IPS-NIHi11 (cell line): ENCODE data around the gene GPBP1.
"Not testable (repeated sequence)": the region's sequence is repeated elsewhere in the genome, so short reads cannot be mapped to it uniquely, and the experiment has no call there.

Experiments
- DNase-seq: peaks from one replicate; pipeline ENCODE4 v3.0.0; 2012; ENCODE audit warnings: mixed read lengths, low spot score

Gene GPBP1

DNA sequence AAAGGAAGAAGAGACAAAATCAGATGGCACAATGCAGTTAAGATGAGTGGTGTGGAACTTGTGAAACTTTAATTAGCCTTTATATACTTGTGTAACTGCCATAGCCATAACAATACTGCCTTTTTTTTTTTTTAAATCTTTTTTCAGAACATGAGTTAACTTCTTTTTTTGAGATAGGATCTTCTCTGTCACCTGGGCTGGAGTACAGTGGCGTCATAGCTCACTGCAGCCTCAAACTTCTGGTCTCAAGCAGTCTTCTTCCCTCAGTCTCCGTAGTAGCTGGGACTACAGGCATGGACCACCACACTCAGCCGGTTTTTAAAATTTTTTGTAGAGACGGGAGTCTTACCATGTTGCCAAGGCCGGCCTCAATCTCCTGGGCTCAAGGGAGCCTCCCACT lies 37.2 kb downstream of the GPBP1 start:
- no peak for DNase-seq

DNA sequence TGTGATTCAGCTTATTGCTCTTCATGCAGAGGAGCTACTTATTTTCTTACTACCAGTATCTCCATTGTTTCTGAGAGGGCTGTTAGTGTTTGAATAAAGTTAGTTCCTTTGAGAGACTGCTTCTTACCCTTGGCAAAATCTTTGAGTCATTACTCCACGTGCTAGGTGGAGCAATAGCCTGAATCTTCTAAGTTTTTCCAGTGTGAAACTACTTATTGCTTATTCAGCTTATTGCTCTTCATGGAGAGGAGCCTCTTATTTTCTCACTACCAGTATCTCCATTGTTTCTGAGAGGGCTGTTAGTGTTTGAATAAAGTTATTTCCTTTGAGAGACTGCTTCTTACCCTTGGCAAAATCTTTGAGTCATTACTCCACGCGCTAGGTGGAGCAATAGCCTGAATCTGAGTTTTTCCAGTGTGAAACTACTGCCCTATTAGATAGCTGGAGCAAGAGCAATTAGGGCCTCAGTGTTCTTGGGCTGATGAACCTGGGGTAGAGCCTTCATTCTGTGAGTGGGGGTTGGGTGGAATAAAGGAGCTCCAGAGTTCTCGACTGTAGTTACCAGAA lies 41.9 kb downstream of the GPBP1 start:
- DNase-seq, result no peak

DNA sequence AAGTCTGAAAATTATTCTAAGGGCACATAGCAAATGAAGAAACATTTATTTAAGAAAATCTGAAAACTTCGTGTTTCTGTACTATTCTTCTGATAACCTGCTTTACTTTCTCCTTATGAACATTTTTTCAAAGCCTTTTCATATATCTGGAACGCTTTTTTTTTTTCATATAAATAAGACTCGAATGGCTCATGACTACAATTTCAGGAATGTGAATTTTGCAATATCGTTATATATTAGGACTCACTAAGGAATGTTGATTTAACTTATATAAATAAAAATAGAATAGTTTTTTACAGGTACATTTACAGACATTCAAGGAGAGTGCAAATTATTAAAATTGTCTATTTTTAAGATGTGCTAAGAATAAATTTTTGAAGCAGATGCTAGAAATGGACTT lies 42.9 kb downstream of the GPBP1 start:
- no peak for DNase-seq

GRCh38 chr5:57219386-57219785 lies 45.5 kb downstream of the GPBP1 start:
- no peak for DNase-seq

DNA sequence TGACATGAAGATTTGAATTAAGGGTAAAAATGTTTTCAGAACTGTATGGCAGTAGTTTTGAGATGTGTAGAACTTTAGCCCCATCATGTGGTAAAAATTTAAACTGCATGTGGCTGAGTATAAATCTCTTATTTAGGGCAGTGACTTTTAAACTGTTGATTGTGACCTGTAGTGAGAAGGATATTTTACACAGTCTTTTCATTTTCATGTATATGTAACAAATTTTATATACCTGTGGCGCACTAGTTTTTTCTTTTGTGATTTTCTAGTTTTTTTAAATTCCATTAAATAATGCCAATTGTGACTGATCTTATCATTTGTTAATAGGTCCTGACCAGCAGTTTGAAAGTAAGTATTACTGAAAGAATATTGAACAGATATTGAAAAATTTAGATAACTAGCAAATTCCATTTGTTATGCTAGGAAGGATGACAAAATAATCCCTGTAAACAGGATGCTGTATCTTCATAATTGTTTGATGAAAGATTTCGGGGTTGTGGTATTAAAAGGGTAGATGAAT lies 47.2 kb downstream of the GPBP1 start:
- DNase-seq, result peak; percentile 29

- no peak for DNase-seq
Observed at GRCh38 chr5:57225553-57225952, 51.7 kb downstream of the GPBP1 start.

GRCh38 chr5:57229313-57229712 lies 55.5 kb downstream of the GPBP1 start:
- no peak for DNase-seq

- DNase-seq, result no peak
Observed at GRCh38 chr5:57231607-57232006, 57.7 kb downstream of the GPBP1 start.

DNA sequence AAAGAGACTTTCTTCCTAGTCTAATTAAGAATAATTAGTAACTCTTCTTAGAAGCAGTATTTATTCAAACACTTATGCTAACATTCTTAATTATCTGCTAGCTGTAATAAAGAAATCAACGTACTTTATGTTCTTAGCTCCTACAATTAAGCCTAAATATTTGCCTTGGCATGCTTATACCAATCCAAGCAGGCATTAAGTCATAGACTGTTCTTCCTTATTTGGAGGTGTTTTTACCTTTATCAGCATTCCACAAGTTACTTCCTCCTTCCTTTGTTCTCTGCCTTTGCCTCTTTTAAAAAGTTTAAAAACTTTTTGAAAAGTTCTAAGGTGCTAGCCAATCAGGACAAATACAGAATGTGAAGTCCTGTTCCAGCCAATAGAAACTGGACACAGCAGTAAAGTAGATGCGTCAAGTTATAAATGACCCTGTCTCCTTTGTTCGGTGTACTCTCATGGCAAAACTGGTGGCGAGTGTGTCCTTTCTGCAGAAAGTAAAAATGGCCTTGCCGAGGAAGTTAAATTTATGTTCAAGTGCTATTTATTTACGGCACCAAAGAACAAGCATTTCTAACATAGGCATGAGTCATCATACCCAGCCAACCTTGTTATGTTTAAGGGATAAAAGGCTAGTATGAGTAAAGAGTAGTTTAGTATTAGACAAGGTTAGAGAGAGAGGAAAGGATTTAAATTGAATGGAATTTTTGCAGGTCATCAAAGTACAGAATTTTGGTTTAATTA lies 58.6 kb downstream of the GPBP1 start:
- DNase-seq, result no peak

- DNase-seq, result no peak
Observed at GRCh38 chr5:57243286-57244137, 69.7 kb downstream of the GPBP1 start.

GRCh38 chr5:57244331-57244730 lies 70.5 kb downstream of the GPBP1 start:
- no peak for DNase-seq

- DNase-seq, result no peak
Observed at GRCh38 chr5:57246426-57246825, 72.6 kb downstream of the GPBP1 start.

GRCh38 chr5:57247765-57248164 lies 73.9 kb downstream of the GPBP1 start:
- DNase-seq, result no peak

- no peak for DNase-seq
Observed at GRCh38 chr5:57249265-57249874, 75.5 kb downstream of the GPBP1 start.

DNA sequence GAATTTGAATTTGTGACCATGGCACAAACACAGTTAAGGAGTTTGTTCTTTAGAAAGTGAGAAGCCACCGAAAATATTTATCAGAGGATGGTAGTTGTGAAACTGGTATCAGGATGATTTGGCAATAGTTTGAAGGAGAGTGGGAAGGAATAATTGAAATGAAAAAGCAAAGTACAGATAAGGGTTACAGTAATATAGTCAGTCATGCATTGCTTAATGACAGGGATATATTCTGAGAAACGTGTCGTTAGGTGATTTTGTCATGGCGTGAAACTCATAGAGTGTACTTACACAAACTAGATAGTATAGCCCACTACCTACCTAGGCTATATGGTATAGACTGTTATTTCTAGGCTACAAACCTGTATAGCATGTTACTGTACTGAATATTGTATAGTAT lies 84.2 kb downstream of the GPBP1 start:
- no peak for DNase-seq

DNA sequence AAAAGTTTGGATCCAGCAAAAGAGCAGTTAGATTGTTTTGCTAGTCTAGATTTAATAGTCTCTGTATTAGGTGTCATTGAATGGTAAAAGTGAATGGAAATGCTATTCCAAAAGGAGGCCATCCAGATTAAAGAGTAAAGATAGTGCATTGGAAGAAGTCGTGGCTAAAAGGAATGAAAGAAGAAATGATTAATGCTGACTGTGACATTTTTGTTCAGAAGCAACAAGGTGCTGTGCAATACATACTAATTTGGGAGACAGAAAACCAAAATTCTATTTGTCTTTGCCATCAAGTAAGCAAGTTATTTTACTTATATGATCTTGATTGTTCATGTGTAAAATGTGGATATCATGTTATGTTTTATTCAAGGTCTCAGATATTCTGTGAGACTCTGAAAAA lies 85.1 kb downstream of the GPBP1 start:
- DNase-seq, result no peak

DNA sequence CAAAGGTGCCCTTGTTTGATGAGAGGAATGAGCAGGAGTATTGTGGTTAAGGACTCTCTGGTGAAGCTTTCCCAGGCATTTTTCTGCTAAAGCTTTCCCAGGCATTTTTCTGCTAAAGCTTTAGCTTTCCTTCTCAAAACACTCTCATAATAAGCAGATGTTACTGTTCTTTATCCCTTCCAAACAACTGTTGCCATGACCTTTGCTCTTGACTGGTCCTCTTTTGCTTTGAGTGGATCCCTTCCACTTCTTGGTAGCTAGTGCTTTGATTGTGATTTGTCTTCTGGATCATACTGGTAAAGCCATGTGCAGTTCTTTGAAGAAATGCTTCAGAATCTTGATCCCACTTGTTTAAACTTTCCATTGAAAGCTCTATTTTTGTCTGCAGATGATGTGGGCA lies 85.8 kb downstream of the GPBP1 start:
- no peak for DNase-seq

DNA sequence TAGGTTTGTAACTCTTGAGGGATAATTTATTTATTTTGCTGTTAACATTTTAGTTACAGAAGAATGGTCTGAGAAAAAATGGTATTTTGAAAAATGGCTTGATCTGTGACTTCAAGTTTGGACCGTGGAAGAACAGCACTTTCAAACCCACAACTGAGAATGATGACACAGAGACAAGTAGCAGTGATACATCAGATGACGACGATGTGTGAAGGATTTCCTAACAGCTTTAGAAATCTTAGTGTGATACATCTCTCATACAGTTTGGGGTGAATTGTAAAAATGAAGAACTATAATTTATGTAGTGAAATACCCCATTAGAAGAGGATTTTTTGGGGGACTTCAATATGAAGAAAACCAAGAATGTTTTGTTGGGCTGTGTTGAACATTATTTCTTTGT lies 88.7 kb downstream of the GPBP1 start:
- DNase-seq, result no peak

DNA sequence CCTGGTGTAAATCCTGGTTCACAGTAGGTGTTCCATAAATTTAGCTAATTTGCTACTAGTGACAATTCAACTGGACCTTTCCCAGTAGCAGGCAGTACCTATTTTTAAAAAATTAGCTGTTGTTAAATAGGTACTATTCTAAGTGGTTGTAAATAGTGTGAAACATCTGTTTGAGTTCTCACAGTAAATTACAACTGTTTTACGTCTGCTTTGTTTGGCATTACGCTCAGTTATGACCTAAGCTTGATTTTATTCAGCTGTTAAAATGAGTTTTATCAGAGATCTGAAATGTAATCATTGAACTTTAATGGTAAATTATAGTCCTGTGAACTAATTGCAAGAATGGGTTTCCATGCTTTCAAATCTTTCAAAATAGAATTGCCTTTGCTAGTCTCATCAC lies 93.9 kb downstream of the GPBP1 start:
- DNase-seq, result no peak

- DNase-seq, result no peak
Observed at GRCh38 chr5:57276353-57276752, 102.5 kb downstream of the GPBP1 start.

- no peak for DNase-seq
Observed at GRCh38 chr5:57277085-57277484, 103.2 kb downstream of the GPBP1 start.

- DNase-seq, result no peak
Observed at GRCh38 chr5:57280853-57281252, 107.0 kb downstream of the GPBP1 start.

- not testable (repeated sequence) for DNase-seq
Observed at GRCh38 chr5:57285084-57285483, 111.2 kb downstream of the GPBP1 start.
